HG03175 (cell line): ENCODE measurements around the gene VSIG10L.

Experiments
- ATAC-seq: cut with Tn5 transposase; IDR thresholded peaks from one replicate; pipeline ENCODE4 v1.9.1; 2021; ENCODE audit warnings: mild to moderate bottlenecking, moderate library complexity; ENCODE audit not compliant: unreplicated experiment

VSIG10L gene

GRCh38 chr19:51365965-51366388 lies 24.0 kb upstream of the VSIG10L start, which contains the start of gene ETFB:
ETFB (minus strand) TSS chr19:51366388; CDS start chr19:51366326, 62 bp downstream.
- no peak for ATAC-seq

DNA sequence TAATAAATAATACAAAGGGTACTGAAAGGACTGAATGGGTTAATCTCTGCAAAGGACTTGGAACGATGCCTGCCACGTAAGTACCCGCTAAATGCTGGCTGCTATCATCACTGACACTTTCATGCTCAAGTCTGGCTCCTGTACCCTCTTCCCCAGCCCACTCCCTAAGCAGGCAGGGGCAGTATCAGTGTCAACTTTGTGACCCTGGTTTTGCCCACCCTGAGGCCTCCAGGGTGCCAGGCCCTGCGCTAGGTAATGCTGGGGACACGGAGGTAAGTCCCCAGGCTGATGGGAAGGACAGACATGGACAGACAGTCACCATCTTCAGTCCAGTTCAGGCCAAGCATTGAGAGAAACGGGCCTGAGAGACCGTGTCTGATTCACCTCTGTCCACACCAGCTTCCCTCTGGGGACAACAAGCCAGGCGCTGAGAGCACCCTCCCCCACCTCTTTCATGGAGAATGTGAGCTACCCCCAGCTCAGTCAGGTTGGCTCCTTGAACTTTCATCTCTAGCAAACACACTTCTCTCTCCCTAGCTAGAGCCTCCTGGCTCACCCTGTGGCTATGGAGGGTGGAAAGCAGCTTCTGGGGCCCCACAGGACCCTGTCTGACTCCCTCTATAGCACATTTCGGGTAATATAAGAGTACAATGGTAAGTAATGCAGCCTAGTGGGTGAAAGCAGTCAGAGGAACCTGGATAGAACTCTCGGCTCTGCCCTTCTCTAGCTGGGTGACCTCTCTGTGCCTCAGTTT lies 23.4 kb upstream of the VSIG10L start:
- ATAC-seq, result no peak

GRCh38 chr19:51364200-51365106 lies 22.5 kb upstream of the VSIG10L start:
- no peak for ATAC-seq

DNA sequence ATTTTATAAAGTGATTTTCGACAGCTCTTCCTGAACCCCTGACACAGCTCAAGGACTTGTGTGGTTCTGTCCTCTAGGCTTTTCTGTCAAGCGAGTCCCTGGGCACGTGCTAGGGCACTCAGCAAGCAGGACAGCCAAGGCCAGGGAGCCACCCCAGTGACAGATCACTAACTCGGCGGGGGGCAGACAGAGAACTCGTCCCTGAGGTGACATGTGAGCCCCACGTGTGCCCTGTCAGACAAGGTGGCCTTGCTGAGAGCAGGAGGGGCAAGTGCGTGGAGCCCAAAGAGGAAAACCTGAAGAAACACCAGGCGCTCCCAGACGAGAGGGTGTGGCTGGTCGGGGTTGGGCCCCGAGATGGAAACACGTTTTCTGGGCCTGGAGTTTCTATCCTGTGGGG lies 19.3 kb upstream of the VSIG10L start:
- ATAC-seq, result no peak

GRCh38 chr19:51359294-51359693 lies 17.4 kb upstream of the VSIG10L start:
- ATAC-seq, result no peak

DNA sequence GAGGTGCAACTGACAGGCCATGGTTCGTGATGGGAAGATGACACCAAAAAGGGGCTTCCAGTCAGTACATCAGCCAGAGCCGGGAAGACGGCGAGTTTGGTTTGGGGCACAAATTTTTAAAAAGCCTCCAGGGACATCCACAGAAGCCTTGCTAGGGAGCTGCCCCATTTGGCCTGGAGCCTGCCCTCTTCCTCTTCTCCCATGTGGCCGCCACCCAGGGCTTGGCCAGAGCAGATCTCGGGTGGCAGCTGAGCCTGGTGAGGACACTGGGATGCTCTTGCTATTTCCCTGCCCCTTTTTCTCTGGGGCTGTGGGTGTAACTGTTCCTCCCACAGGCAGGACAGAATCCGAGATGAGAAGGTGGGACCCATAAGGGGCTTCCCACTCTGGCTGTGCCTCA lies 16.0 kb upstream of the VSIG10L start:
- ATAC-seq, result no peak

- no peak for ATAC-seq
These were observed 14.3 kb upstream of the VSIG10L start for GRCh38 chr19:51356159-51356801.

DNA sequence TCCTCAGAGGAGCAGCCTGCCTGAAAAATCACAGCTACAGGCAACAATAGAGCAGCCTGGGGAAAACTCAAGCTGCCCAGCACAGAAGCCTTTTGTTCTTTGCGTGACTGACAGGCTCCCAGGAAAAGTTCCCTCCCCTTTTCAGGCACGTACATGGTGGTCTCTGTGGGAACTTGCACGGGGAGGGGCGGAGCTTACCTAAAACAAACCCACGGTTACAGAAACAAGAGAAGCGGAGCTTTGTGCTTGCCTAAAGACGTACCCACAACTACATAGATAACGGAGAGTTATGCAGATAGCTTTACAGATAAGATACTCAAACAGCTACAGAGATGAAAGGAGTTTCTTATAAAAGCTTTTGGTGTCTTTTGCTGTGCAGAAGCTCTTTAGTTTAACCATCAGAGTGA lies 12.8 kb upstream of the VSIG10L start:
- no peak for ATAC-seq

DNA sequence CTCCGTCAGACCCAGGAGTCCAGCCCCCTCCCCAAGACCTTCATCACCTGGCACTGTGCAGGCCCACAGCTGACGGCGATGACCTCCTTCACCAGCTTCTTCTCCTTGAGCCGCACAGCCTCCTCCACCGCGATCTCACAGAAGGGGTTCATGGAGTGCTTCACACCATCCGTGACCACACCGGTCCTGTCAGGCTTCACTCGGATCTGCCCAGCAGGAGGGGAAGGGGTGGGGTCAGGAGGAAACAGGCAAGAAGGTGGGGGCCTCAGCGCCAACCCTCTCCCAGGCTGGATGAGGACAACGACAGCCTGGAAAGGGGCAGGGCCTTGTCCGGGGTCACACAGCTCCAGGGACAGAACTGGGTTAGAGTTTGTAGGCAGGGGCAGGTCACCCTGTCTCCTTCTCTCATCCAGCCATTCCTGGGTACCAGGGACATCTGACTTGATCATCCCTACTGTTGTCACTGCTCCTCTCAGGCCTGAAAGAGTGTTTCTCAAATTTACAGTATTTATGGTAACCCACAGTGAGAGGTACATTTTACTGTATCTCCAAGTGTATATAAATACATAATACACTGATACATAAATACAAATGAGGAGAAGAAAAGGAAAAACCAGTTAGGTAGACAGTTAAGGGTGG lies 12.3 kb upstream of the VSIG10L start:
- ATAC-seq, result no peak

DNA sequence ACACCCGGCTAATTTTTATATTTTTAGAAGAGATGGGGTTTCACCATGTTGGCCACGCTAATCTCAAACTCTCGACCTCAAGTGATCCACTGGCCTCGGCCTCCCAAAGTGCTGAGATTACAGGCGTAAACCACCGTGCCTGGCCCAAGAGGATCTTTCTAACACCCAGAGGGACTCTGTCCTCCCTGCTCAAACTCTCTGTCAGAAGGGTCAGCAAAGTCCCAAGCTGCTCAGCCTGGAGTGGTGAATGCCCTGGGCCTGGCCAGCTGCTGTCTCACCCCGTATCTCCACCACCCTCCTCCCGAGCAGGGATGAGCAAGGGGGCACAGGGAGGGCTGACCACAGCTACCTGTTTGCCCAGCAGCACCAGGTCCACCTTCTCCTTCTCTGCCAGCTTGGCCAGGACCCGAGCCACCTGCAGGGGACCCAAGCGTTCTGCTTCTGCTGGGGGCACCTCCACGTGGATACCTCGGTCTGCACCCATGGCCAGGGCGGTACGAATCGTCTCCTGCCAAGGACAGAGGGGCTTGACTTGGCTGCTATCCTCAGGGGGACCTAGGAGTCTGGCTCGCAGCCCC lies 10.9 kb upstream of the VSIG10L start:
- ATAC-seq, result no peak

- ATAC-seq, result no peak
These were observed 9.5 kb upstream of the VSIG10L start for GRCh38 chr19:51351266-51351990.

DNA sequence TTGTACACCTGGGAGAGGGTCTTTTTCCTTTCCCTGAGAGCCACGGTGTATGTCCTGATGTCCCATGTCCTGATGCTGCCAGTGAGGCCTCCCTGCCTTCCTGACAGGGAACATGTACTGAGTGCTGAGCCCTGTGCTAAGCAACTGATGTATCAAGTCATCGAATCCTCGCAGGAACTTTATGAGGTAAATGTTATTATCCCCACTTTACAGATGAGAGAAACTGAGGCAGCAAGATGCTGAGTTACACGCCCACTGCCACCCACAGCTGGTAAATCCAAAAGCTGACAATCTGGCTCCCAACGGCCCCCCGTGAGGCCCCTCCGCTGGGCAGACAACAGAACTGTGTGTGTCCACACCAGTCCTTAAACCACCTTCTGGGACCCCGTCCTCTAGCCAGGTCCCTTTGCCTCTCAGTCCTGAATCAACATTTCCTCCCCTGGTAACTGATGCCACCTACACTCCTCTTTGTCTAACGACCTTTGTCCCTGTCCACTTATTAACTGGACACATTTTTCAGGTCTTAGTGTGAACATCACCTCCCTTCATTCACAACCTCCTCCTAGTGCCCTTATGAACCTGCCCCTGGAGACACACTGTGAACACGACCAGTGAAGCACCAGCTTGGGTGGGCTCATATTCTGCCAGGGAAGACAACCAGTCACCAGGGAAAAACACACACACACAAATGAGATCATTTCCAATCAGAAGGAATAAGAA lies 5.4 kb upstream of the VSIG10L start:
- ATAC-seq, result no peak

- ATAC-seq, result no peak
These were observed 4.8 kb upstream of the VSIG10L start for GRCh38 chr19:51346742-51347141.

DNA sequence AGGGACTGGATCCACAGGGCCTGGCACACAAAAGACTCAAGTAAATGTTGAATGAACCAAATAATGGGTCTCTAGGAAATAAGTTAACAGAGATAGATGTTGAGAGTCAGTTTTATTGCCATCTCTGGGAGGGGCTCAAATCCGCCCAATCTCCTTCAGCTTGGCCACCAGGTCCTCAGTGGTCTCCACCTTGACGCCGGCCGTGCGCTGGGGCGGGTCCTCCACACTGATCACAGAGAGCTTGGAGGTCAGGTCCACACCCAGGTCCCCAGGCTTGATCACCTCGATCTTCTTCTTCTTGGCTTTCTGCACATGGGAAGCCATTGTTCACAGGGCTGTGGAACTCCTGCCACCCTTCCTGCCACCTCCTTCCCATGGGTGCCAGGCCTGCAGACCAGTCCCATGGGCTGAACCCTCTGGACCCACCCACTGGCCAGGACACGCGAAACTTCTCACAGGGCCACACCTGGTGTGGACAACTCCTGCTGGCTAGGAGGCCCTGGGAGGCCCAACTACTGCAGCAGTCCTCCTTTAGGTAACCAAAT lies 3.2 kb upstream of the VSIG10L start:
- ATAC-seq, result no peak

GRCh38 chr19:51342631-51343569 lies 961 bp upstream of the VSIG10L start:
- ATAC-seq, result no peak

DNA sequence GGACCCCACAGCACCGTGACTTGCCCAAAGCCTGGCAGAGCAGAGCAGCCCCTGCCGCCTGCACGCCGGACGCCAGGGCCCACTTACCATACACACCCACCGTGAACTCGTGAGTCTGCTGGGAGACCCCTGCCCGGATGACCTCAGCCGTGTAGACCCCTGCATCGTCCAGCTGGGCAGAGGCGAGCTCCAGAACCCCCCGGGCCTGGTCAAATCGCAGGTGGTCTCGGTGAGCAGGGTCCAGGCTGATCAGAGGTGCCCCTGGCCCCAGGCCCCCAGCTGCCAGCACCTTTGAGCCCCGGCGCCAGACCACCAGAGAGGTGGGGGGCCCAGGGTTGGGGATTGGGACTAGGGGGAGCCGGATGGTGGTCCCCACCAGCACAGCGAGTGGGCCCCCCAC lies 873 bp downstream of the VSIG10L start:
- ATAC-seq, result no peak

- peak; percentile 42 for ATAC-seq
These were observed 2.0 kb downstream of the VSIG10L start for GRCh38 chr19:51339687-51340656.
